Thyroid gland (tissue), 4 donors: ENCODE results near the gene LGI4.

ENCODE experiments used
- CTCF ChIP-seq, 6 experiments: fragments of 200-600 bp in 3 of 6; fragments of 450-650 bp in 3 of 6; sonication (generic) in 3 of 6; IDR thresholded peaks; one replicate each; pipeline ENCODE4 v1.5.1; 2016 to 2019; ENCODE audit warnings: antibody characterized with exemption in 6 of 6, mild to moderate bottlenecking in 2 of 6, inconsistent platforms in 1 of 6, moderate library complexity in 1 of 6
- POLR2A ChIP-seq, 2 donors: fragments of 450-650 bp; IDR thresholded peaks; one replicate each; pipeline ENCODE4 v1.6.1; 2017; ENCODE audit warnings: antibody characterized with exemption in 2 of 2, mild to moderate bottlenecking in 2 of 2, moderate library complexity in 1 of 2

DNA sequence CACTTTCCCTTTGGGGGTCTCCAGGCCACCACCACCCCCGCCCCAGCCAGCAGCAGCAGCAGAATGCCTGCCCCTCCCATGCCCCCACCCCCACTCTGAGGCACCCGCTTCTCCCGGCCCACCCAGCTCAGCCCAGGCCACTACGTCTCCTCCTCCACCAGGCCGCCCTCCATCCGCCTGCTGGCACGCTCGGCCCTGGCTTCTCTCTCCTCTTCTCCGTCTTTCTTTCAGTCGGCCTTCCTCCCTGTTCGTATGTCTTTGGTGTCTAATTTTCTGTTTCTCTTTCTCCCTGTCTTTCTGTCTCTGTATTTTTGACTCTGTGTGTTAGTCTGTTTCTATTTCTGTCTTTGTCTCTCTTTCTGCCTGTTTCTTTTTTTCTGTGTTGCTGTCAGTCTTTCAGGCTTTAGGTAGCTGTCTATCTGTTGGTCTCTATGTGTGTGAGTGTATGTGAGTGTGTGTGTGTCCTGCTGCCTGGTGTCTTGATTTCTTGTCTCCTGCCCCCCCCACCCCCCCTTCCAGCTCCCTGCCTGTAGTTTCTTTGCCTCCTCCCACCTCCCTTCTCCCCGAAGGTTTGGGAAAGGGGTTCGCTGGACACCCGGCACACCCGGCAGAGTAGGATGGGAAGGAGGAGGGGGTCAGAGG is at the start of gene LGI4:
- TF ChIP-seq CTCF (IDR thresholded peaks at IDR 0.05) (no peak), POLR2A (IDR thresholded peaks at IDR 0.05) (no peak)
